ENCODE results near the gene YWHAB. TPM values are rescaled to one million over a fixed set of nuclear protein-coding genes. Genes with fewer than 3 reads are reported as not detected.

Gene YWHAB
- total RNA-seq, 3 donors from 2014 or later: 196 to 265 (median 251) TPM

GRCh38 chr20:44840826-44841225 is 44.7 kb upstream of the YWHAB start:
- Histone ChIP-seq H3K9me3 (no peaks in the 10 kb centered on the region), H3K4me1 (ENCODE audit: low read depth) (no peaks in the 10 kb centered on the region), H3K36me3 (ENCODE audit: low read depth) (no peaks in the 10 kb centered on the region), H3K4me3 (no peak overlapping the region)
- intact Hi-C loops (cut with DNase I, micrococcal nuclease): no loop called here
- DNase-seq: no peak
- TF ChIP-seq CTCF (IDR thresholded peaks at IDR 0.05): no peak
- no peak for ATAC-seq

GRCh38 chr20:44841955-44842354 is 43.5 kb upstream of the YWHAB start:
- intact Hi-C loops (cut with DNase I, micrococcal nuclease): no loop called here
- H3K4me3 ChIP-seq: no peak overlapping the region
- DNase-seq (no peak), ATAC-seq (no peak)
- no peak for TF ChIP-seq CTCF (IDR thresholded peaks at IDR 0.05)
- no peaks in the 10 kb centered on the region for H3K4me1 ChIP-seq (ENCODE audit: low read depth)
- H3K36me3 ChIP-seq (ENCODE audit: low read depth): no peaks in the 10 kb centered on the region
- H3K9me3 ChIP-seq: no peaks in the 10 kb centered on the region

- intact Hi-C loops (cut with DNase I, micrococcal nuclease): no loop called here
Observed at GRCh38 chr20:44843876-44844275, 41.6 kb upstream of the YWHAB start.

GRCh38 chr20:44848254-44849015 is 37.1 kb upstream of the YWHAB start:
- no peak for TF ChIP-seq CTCF (IDR thresholded peaks at IDR 0.05)
- Histone ChIP-seq H3K36me3 (ENCODE audit: low read depth) (no peaks in the 10 kb centered on the region), H3K4me1 (ENCODE audit: low read depth) (peaks cover 21% of the 10 kb centered on the region), H3K9me3 (no peaks in the 10 kb centered on the region), H3K4me3 (no peak overlapping the region)
- intact Hi-C loops (cut with DNase I, micrococcal nuclease): no loop called here
- DNase-seq (no peak), ATAC-seq (no peak)

More at GRCh38 chr20:44843876-44844275, 41.6 kb upstream of the YWHAB start:
- TF ChIP-seq CTCF (IDR thresholded peaks at IDR 0.05): no peak
- no peaks in the 10 kb centered on the region for H3K36me3 ChIP-seq (ENCODE audit: low read depth)
- H3K4me3 ChIP-seq: no peak overlapping the region
- ATAC-seq: no peak
- DNase-seq: no peak
- H3K4me1 ChIP-seq (ENCODE audit: low read depth): no peaks in the 10 kb centered on the region
- H3K9me3 ChIP-seq: no peaks in the 10 kb centered on the region

GRCh38 chr20:44849703-44850102 is 35.8 kb upstream of the YWHAB start:
- intact Hi-C loops (cut with DNase I, micrococcal nuclease): no loop called here
- ATAC-seq: peak; percentile 33

More at GRCh38 chr20:44849703-44850102, 35.8 kb upstream of the YWHAB start:
- no peak for TF ChIP-seq CTCF (IDR thresholded peaks at IDR 0.05)
- H3K4me1 ChIP-seq (ENCODE audit: low read depth): peaks cover 21% of the 10 kb centered on the region
- no peak for DNase-seq
- no peaks in the 10 kb centered on the region for H3K9me3 ChIP-seq
- H3K4me3 ChIP-seq: no peak overlapping the region
- no peaks in the 10 kb centered on the region for H3K36me3 ChIP-seq (ENCODE audit: low read depth)
